ENCODE data around the gene RILP. TPM values are rescaled to one million over a fixed set of nuclear protein-coding genes. Genes with fewer than 3 reads are reported as not detected.
"Not testable (repeated sequence)": the region's sequence is repeated elsewhere in the genome, so short reads cannot be mapped to it uniquely, and the experiment has no call there.

RILP gene
- total RNA-seq, 8 experiments from 2014 or later: 0.58 to 3.1 (median 1.6) TPM

- 90 to 100% (median 98%) methylated on average over 1 to 10 of the region's 12 CpGs; no CpG with 5 or more reads in 4 of the 10 experiments for WGBS, 10 experiments
- no peak overlapping the region for H3K4me3 ChIP-seq
- no peak for ATAC-seq (replicated peaks in 6 of 8)
- in situ Hi-C loops (cut with MboI; ENCODE audit: low pct_unique_long_range_greater_than_20kb in 2 of 9, low sequenced_read_pairs in 9 of 9, unreplicated experiment in 9 of 9): no loop called here
- H3K27ac ChIP-seq: no peak overlapping the region
- no peaks in the 10 kb centered on the region for H3K4me1 ChIP-seq (replicated peaks in 1 of 2)
These were observed 11.4 kb upstream of the RILP start for GRCh38 chr17:1661045-1661444.

- peak in 1 of 8 experiments; percentile 9 for ATAC-seq (replicated peaks in 6 of 8)
- WGBS, 10 experiments: 80 to 100% (median 98%) methylated on average over 1 to 6 of the region's 9 CpGs; no CpG with 5 or more reads in 6 of the 10 experiments
- no peak overlapping the region for H3K4me3 ChIP-seq
- H3K4me1 ChIP-seq (replicated peaks in 1 of 2): no peaks in the 10 kb centered on the region
- H3K27ac ChIP-seq: no peak overlapping the region
- in situ Hi-C loops (cut with MboI; ENCODE audit: low pct_unique_long_range_greater_than_20kb in 2 of 9, low sequenced_read_pairs in 9 of 9, unreplicated experiment in 9 of 9): no loop called here
These were observed 8.4 kb upstream of the RILP start for GRCh38 chr17:1658100-1658499.

- ATAC-seq (replicated peaks in 6 of 8): no peak
- Histone ChIP-seq H3K4me3 (no peak overlapping the region), H3K27ac (no peak overlapping the region), H3K4me1 (replicated peaks in 1 of 2) (peaks cover 5 to 9% of the 10 kb centered on the region in 2 donors)
- in situ Hi-C loops (cut with MboI; ENCODE audit: low pct_unique_long_range_greater_than_20kb in 2 of 9, low sequenced_read_pairs in 9 of 9, unreplicated experiment in 9 of 9): no loop called here
- WGBS, 10 experiments: 92 to 100% (median 99%) methylated on average over 1 to 13 of the region's 14 CpGs; no CpG with 5 or more reads in 4 of the 10 experiments
These were observed 4.1 kb upstream of the RILP start for GRCh38 chr17:1653735-1654134.

- 60 to 100% (median 93%) methylated on average over 1 to 4 of the region's 7 CpGs; no CpG with 5 or more reads in 2 of the 10 experiments for WGBS, 10 experiments
- ATAC-seq (replicated peaks in 6 of 8); in situ Hi-C loops (cut with MboI; ENCODE audit: low pct_unique_long_range_greater_than_20kb in 2 of 9, low sequenced_read_pairs in 9 of 9, unreplicated experiment in 9 of 9); H3K4me3 ChIP-seq; H3K27ac ChIP-seq: not testable (repeated sequence)
- H3K4me1 ChIP-seq (replicated peaks in 1 of 2): peaks cover 5 to 11% of the 10 kb centered on the region in 2 donors
These were observed 3.1 kb upstream of the RILP start for GRCh38 chr17:1652794-1653193.

- 80 to 100% (median 100%) methylated on average over 1 to 3 of the region's 4 CpGs; no CpG with 5 or more reads in 5 of the 10 experiments for WGBS, 10 experiments
- Histone ChIP-seq H3K4me1 (replicated peaks in 1 of 2) (peaks cover 5 to 14% of the 10 kb centered on the region in 2 donors), H3K4me3 (no peak overlapping the region), H3K27ac (no peak overlapping the region)
- no peak for ATAC-seq (replicated peaks in 6 of 8)
- in situ Hi-C loops (cut with MboI; ENCODE audit: low pct_unique_long_range_greater_than_20kb in 2 of 9, low sequenced_read_pairs in 9 of 9, unreplicated experiment in 9 of 9): no loop called here
These were observed 1.8 kb upstream of the RILP start for GRCh38 chr17:1651559-1651844.

GRCh38 chr17:1650731-1651558, 1.3 kb upstream of the RILP start:
- Histone ChIP-seq H3K4me3 (no peak overlapping the region), H3K4me1 (replicated peaks in 1 of 2) (peaks cover 5 to 18% of the 10 kb centered on the region in 2 donors), H3K27ac (no peak overlapping the region)
- in situ Hi-C loops (cut with MboI; ENCODE audit: low pct_unique_long_range_greater_than_20kb in 2 of 9, low sequenced_read_pairs in 9 of 9, unreplicated experiment in 9 of 9): no loop called here
- 20 to 100% (median 84%) methylated on average over 1 to 14 of the region's 22 CpGs; no CpG with 5 or more reads in 2 of the 10 experiments for WGBS, 10 experiments
- ATAC-seq (replicated peaks in 6 of 8): no peak

- peaks cover 20 to 35% of the 10 kb centered on the region in 2 donors for H3K4me1 ChIP-seq (replicated peaks in 1 of 2)
- peak overlapping the region; percentile 36 to 53 (median 46) for H3K4me3 ChIP-seq
- in situ Hi-C loops (cut with MboI; ENCODE audit: low pct_unique_long_range_greater_than_20kb in 2 of 9, low sequenced_read_pairs in 9 of 9, unreplicated experiment in 9 of 9): no loop called here
- ATAC-seq (replicated peaks in 6 of 8): peak; percentile 74 to 85 (median 82)
- H3K27ac ChIP-seq: peak overlapping the region; percentile 46 to 82
- WGBS, 10 experiments: no CpG with 5 or more reads among the region's 100 CpGs
These were observed 463 bp downstream of the RILP start for GRCh38 chr17:1648963-1649843.

GRCh38 chr17:1648173-1648962, 1.3 kb downstream of the RILP start:
- in situ Hi-C loops (cut with MboI; ENCODE audit: low pct_unique_long_range_greater_than_20kb in 2 of 9, low sequenced_read_pairs in 9 of 9, unreplicated experiment in 9 of 9): no loop called here
- Histone ChIP-seq H3K27ac (peak overlapping the region; percentile 50 to 82), H3K4me1 (replicated peaks in 1 of 2) (peaks cover 20 to 44% of the 10 kb centered on the region in 2 donors), H3K4me3 (peak overlapping the region; percentile 19 to 53 (median 27))
- 20 to 65% (median 40%) methylated on average over 2 to 16 of the region's 54 CpGs; no CpG with 5 or more reads in 4 of the 10 experiments for WGBS, 10 experiments
- peak in 3 of 8 experiments; percentile 1 to 5 (median 2) for ATAC-seq (replicated peaks in 6 of 8)

- 60 to 100% (median 85%) methylated on average over 1 to 7 of the region's 11 CpGs; no CpG with 5 or more reads in 5 of the 10 experiments for WGBS, 10 experiments
- no peak overlapping the region for H3K4me3 ChIP-seq
- no peak overlapping the region for H3K27ac ChIP-seq
- H3K4me1 ChIP-seq (replicated peaks in 1 of 2): peaks cover 20 to 46% of the 10 kb centered on the region in 2 donors
- in situ Hi-C loops (cut with MboI; ENCODE audit: low pct_unique_long_range_greater_than_20kb in 2 of 9, low sequenced_read_pairs in 9 of 9, unreplicated experiment in 9 of 9): no loop called here
- ATAC-seq (replicated peaks in 6 of 8): no peak
These were observed 1.9 kb downstream of the RILP start for GRCh38 chr17:1647802-1648171.

GRCh38 chr17:1646199-1646875, 3.3 kb downstream of the RILP start:
- ATAC-seq (replicated peaks in 6 of 8): no peak
- Histone ChIP-seq H3K4me1 (replicated peaks in 1 of 2) (peaks cover 20 to 47% of the 10 kb centered on the region in 2 donors), H3K27ac (no peak overlapping the region), H3K4me3 (no peak overlapping the region)
- WGBS, 10 experiments: 100% methylated on average over 1 to 2 of the region's 13 CpGs; no CpG with 5 or more reads in 5 of the 10 experiments
- in situ Hi-C loops (cut with MboI; ENCODE audit: low pct_unique_long_range_greater_than_20kb in 2 of 9, low sequenced_read_pairs in 9 of 9, unreplicated experiment in 9 of 9): no loop called here

- peak within 1 kb of the TSS in 1 of 2 donors; percentile 59 for H3K27ac ChIP-seq
- 20 to 92% (median 56%) methylated on average over 1 to 10 of the region's 25 CpGs; no CpG with 5 or more reads in 7 of the 10 experiments for WGBS, 10 experiments
- ATAC-seq (replicated peaks in 6 of 8): no peak
- peaks cover 20 to 47% of the 10 kb centered on the region in 2 donors for H3K4me1 ChIP-seq (replicated peaks in 1 of 2)
- in situ Hi-C loops (cut with MboI; ENCODE audit: low pct_unique_long_range_greater_than_20kb in 2 of 9, low sequenced_read_pairs in 9 of 9, unreplicated experiment in 9 of 9): no loop called here
- H3K4me3 ChIP-seq: no peak within 1 kb of the TSS
These were observed 4.2 kb downstream of the RILP start, which contains the start of gene SCARF1 for GRCh38 chr17:1645207-1646171. TSS of gene SCARF1 (minus strand) at chr17:1645732. CDS start at chr17:1645697, 35 bp downstream.

Measured in motor neuron (in vitro differentiated cells).